ENCODE data around the gene LGALS3. TPM values are rescaled to one million over a fixed set of nuclear protein-coding genes. Genes with fewer than 3 reads are reported as not detected.
A peak's percentile ranks its signal among the peaks of the same experiment; 100 is the strongest.

LGALS3 gene
- total RNA-seq, 1 donor from 2014 or later = 1.2 TPM

DNA sequence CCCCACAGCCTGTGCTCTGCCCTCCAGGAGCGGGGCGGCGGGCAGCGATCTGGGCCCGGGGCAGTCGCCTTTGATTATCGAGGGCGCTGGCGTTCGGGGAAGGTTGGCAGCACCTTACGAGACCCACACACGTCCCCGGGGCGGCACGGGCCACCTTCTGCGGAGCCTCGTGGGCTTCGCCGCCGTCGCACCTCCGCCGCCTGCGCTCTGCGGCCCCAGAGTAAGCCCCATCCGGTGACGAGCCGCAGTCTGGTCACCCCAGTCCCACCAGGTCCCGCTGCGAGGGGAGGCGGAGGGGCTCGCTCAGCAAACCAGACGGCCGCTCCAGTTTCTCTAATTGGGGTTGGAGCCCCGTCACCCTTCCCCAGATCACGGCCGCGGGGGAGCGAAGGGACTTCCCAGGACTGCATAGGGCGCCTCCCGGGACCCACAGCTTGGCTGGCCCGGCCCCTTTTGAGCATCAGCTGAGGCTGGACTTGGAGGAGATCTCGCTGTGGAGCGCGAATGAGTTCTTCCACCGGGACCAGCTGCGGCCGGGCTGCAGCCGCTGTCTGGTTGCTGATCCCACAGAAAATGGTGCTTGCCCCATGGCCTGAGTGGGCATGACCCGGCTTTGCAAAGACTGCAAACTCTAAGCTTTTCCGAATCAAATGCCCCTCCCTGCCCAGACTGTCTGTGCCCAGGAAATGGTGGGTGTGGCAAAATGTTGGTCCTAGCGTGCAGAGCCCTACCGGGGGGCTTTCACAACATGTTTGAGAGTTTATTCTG, 560 bp downstream of the LGALS3 start:
- H3K27ac Mint-ChIP-seq (ENCODE audit: unreplicated experiment) = no peak overlapping the region

DNA sequence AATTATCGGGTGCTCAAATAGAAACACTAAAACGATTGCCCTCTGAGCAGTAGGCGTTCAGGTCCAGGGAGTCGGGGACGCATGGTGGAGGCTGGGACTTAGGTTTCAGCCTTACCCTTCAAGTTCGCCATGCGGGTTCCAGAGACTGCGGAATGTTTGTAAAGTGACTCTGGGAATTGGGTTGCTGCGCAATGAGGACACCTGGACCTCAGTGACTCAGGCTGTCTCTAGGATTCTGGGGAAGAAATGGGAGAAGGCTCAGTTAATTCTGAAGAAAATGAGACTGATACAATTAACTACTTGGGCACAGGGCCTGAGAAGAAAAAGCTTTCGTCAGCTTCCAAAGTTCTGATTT, 1.1 kb downstream of the LGALS3 start:
- Mint-ChIP-seq H3K27me3 (ENCODE audit: low read depth) (peaks cover 64% of the 10 kb centered on the region), H3K4me3 (peak overlapping the region; percentile 69), H3K36me3 (ENCODE audit: low read depth) (peaks cover 2% of the 10 kb centered on the region), H3K9me3 (no peaks in the 10 kb centered on the region), H3K27ac (ENCODE audit: unreplicated experiment) (no peak overlapping the region), H3K4me1 (peaks cover 21% of the 10 kb centered on the region)
- TF ChIP-seq, protein P1, sequence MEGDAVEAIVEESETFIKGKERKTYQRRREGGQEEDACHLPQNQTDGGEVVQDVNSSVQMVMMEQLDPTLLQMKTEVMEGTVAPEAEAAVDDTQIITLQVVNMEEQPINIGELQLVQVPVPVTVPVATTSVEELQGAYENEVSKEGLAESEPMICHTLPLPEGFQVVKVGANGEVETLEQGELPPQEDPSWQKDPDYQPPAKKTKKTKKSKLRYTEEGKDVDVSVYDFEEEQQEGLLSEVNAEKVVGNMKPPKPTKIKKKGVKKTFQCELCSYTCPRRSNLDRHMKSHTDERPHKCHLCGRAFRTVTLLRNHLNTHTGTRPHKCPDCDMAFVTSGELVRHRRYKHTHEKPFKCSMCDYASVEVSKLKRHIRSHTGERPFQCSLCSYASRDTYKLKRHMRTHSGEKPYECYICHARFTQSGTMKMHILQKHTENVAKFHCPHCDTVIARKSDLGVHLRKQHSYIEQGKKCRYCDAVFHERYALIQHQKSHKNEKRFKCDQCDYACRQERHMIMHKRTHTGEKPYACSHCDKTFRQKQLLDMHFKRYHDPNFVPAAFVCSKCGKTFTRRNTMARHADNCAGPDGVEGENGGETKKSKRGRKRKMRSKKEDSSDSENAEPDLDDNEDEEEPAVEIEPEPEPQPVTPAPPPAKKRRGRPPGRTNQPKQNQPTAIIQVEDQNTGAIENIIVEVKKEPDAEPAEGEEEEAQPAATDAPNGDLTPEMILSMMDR (conservative IDR thresholded peaks at IDR 0.05) = no peak
- DNase-seq (ENCODE audit: low read depth, low spot score) = no peak

More for the DNA sequence above, 560 bp downstream of the LGALS3 start:
- Mint-ChIP-seq H3K27me3 (ENCODE audit: low read depth) (peaks cover 66% of the 10 kb centered on the region), H3K4me3 (peak overlapping the region; percentile 69), H3K9me3 (no peaks in the 10 kb centered on the region), H3K4me1 (peaks cover 21% of the 10 kb centered on the region), H3K36me3 (ENCODE audit: low read depth) (peaks cover 2% of the 10 kb centered on the region)
- TF ChIP-seq, protein P1 (conservative IDR thresholded peaks at IDR 0.05) = no peak
- peak; percentile 15 for DNase-seq (ENCODE audit: low read depth, low spot score)

DNA sequence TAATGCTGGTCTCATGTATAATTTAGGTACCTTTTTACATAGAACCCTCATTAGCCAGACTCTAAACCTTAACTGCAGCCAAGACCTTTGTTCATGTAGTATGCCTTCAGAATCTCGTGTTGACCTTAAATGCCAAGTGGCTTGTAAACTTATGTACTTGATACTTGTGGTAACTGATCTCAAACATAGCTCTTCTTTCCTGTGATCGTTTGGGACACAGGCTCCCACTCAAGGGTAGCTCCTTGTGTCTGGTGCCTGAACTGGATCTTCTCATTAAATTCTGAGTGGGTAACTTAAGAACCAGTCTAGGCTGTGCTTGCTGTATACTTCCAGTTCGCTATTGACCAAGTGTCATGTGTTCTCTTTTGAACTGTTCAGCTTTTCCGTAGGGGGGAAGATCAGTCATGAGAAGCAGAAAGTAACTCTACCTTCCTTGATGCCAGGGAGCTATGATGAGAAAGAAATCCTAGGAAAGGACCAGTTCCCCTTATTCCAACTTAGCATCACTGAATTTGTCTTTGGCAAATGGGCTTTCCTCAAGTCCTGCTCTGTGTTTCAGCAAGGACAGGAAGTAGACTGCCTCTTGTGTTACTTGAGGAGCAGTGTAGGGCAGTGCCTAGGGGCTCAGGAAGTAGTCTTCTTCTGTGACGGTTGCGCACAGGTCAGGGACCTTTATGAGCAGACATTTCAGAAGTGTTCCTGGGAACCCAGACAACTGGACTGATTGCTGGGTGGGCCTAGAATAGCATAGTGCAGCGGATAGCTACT, 2.5 kb downstream of the LGALS3 start:
- TF ChIP-seq, protein P1 (conservative IDR thresholded peaks at IDR 0.05) = no peak
- Mint-ChIP-seq H3K27me3 (ENCODE audit: low read depth) (peaks cover 51% of the 10 kb centered on the region), H3K9me3 (no peaks in the 10 kb centered on the region), H3K4me3 (peak overlapping the region; percentile 14), H3K4me1 (peaks cover 21% of the 10 kb centered on the region), H3K36me3 (ENCODE audit: low read depth) (peaks cover 2% of the 10 kb centered on the region), H3K27ac (ENCODE audit: unreplicated experiment) (no peak overlapping the region)
- no peak for DNase-seq (ENCODE audit: low read depth, low spot score)

DNA sequence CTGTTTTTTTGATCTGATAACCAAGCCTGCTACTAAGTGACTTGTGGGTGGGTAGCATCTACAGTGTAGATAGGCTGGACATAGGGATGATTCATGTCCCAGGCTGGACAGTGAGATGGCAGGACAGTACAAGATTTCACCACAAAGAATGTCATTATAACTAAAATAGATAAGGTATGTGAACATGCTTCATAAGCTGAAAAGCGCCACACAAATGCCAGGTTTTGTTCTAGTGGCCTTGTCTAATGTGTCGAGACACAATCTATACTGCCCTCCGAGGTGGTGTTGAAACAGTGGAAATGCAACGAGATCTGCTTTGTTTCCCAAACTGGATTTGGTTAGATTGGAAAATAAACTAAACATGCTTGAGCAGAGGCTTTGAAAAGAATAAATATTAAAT, 4.4 kb downstream of the LGALS3 start:
- DNase-seq (ENCODE audit: low read depth, low spot score) = no peak
- no peak overlapping the region for H3K27ac Mint-ChIP-seq (ENCODE audit: unreplicated experiment)
- H3K4me3 Mint-ChIP-seq = peak overlapping the region; percentile 47
- no peaks in the 10 kb centered on the region for H3K9me3 Mint-ChIP-seq
- peaks cover 24% of the 10 kb centered on the region for H3K4me1 Mint-ChIP-seq
- H3K36me3 Mint-ChIP-seq (ENCODE audit: low read depth) = peaks cover 2% of the 10 kb centered on the region
- peaks cover 34% of the 10 kb centered on the region for H3K27me3 Mint-ChIP-seq (ENCODE audit: low read depth)
- TF ChIP-seq, protein P1 (conservative IDR thresholded peaks at IDR 0.05) = peak; percentile 45

DNA sequence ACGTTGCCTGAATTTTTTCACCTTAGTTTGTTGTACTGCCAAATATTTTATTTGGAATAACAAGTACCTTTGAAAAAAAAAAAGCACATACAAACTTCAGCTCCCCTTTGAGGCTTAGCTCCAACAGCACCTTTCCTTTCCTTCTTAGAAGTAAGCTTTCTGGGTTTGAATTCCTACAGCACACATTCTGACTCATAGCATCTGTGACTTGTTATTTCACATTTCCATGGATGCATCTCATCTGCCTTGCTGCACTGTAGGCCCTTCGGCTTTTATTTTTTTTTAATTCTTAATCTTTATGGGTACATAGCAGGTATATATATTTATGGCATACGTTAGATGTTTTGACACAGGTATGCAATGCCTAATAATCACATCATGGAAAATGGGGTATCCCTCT, 7.2 kb downstream of the LGALS3 start:
- Mint-ChIP-seq H3K4me3 (no peak overlapping the region), H3K9me3 (peaks cover 5% of the 10 kb centered on the region), H3K4me1 (peaks cover 15% of the 10 kb centered on the region), H3K27me3 (ENCODE audit: low read depth) (peaks cover 10% of the 10 kb centered on the region), H3K27ac (ENCODE audit: unreplicated experiment) (no peak overlapping the region), H3K36me3 (ENCODE audit: low read depth) (peaks cover 11% of the 10 kb centered on the region)
- no peak for DNase-seq (ENCODE audit: low read depth, low spot score)
- TF ChIP-seq, protein P1 (conservative IDR thresholded peaks at IDR 0.05) = no peak

Measured in neural crest cell (in vitro differentiated cells).